Stimulated activated CD4-positive, alpha-beta T cell treated with anti-CD3 and anti-CD28 coated beads, Interleukin-4, amount 100 ng/mL, for 24 hours (primary cell): ENCODE results near the gene C5orf46.

Source experiments
- DNase-seq: peaks from one replicate; pipeline ENCODE4 v3.0.0-alpha.2; 2020

C5orf46 gene

DNA sequence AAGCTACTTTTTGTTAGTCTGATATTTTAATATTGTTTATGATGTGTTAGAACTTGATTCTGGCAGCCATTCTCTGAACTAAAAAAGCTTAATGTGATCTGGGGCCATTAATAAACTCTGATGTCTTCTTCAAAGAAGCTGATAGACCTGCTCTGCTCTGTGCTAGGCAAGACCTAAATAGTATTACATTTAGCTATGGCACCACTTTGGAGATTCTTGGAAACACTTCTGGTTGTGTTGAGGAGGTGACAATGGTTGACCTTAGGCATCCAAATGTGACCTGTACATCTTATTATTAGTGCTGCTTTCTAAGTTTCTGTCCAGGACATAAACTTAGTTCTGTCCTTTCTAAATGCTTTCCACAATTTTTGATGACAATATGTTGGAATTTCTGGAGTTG, 49.5 kb downstream of the C5orf46 start:
- no peak for DNase-seq

DNA sequence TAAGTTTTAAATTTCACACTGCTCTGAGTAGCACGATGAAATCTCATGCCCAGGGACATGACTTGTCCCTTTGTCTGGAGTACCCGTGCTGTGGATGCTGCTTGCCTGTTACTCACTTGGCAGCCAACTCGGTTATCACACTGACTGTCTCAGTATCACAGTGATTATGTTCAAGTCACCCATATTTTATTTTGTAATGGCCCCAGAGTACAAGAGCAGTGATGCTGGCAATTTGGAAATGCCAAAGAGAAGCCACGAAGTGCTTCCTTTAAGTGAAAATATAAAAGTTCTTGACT, 50.6 kb downstream of the C5orf46 start:
- no peak for DNase-seq

DNA sequence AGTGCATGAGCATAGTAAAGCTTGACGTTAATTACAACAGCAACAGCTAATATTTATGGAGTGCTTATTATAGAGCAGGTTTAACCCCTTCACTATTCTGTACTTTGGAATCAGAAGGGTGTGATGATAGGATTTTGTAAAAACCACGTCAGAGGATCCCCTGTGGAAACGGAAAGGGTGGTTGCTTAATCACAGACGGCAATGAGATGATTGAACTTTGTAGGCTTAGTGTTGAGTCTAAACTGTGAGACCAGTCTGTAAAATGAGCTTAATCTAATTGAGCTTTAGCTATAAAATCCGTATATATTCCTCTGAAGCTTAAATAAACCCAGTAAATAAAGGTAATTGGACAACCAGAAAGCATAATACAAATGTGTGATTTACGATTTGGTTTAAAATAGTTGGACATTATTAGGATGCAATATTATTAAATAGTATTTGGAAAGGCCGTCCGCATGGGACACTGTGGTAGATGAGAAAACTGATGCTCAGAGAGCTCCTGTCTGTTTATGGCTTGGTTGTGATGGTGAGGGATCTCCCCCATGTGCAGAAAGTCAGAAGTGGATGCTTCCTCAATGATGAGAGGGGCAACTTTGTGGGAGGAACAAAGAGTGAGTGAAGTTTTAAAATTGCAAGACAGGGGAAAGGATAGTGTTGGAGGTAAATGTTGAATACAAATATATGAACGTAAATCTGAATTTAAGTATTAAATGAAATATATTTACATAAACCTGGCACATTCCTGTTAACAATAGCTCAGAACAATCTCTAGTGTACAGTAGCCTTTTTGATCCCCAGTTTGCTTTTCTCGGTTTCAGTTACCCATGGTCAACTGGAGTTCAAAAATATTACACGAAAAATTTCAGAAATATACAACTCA, 51.2 kb downstream of the C5orf46 start:
- DNase-seq, result no peak

GRCh38 chr5:147854331-147854730, 52.0 kb downstream of the C5orf46 start:
- no peak for DNase-seq

GRCh38 chr5:147853372-147853987, 52.9 kb downstream of the C5orf46 start:
- no peak for DNase-seq

- DNase-seq, result no peak
These were observed 54.0 kb downstream of the C5orf46 start for GRCh38 chr5:147852365-147852764.

DNA sequence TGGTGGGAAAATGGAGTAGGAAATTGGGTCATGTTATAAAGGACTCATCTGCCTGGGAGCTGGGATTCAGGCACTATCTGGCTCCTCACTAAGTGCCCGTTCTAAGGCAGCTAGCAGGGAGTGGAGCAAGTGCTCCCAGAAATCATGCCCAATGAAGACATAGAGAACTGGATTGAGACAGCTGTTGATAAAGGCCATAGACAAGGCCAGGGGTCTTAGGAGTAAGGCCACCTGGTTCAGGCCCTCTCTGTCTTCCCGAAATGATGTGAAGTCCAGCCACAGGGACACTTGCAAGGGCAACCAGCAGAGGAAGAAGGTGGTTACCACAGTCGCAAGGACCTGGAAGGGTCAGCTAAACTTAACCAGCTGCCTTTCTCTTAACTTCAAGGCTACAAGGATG, 54.8 kb downstream of the C5orf46 start:
- no peak for DNase-seq

DNA sequence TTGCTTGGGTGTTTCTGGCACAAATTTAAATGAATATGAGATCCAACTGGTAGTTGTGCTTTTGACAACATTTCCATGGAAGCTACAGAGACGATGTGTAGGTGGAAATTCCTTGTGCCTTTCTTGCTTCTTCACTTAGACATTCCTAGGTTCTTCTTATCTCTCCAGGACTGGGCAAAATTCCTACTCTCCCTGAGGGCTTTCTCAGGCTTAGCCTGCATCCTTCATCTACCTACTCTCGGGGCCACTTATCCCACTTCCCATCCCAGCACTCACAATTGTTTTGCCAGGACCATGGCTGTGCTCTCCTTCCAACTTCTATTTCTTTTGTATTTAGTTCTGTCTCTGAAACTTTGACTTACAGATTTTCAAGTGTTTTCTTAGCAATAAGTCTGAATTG, 57.1 kb downstream of the C5orf46 start:
- no peak for DNase-seq

DNA sequence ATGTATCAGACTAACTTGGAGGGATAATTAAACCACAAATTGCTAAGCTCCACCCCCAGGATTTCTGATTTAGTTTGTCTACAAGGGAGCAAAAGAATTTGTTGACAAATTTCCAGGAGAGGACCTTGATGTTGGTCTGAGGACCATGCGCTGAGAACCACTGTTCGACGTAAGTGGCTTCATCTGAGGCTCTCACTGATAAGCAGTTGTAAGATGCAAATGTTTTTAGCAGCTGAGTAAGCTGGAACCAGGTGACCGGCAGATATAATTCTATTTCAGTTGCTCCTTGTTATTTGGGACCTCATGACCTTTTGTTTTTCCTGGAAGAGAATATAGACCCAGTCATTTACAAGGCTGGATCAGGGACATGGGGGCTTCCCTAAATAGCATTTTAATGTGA, 60.7 kb downstream of the C5orf46 start:
- no peak for DNase-seq

- DNase-seq, result no peak
These were observed 61.5 kb downstream of the C5orf46 start for GRCh38 chr5:147844846-147845245.

DNA sequence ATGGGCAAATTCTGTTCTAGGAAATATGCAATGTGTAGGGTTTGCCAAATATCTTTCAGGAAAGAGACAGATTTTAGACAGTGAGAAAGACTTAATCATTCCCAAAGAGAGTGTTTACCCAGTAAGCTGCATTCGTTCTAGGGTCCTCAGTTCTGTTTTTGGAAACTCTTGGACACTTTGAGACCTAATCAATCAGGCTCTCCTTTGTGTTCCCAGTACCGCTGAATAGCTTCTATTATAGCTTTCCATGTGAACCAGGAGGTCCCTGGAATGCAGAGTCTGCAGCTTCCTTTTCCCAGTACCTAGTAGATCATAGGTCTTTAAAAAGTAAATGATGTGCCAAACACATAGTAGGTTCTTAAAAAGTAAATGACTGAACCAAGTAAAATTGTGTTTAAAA, 63.5 kb downstream of the C5orf46 start:
- no peak for DNase-seq
